HepG2 (cell line): ENCODE results near the gene DLG2. TPM values are rescaled to one million over a fixed set of nuclear protein-coding genes. Genes with fewer than 3 reads are reported as not detected.

Experiments used
- ATAC-seq: fragments of 200-7000 bp; cut with Tn5 transposase; 3 replicates; pipeline ENCODE4 v1.9.1; 2020; ENCODE audit warnings: mild to moderate bottlenecking, moderate library complexity
- BruUV-seq: library from RNA; stranded (reverse); fragments of 400-500 nt; replicated peaks from 2 replicates; lab custom pipeline; 2021; lab: Mats Ljungman, UMichigan
- CTCF ChIA-PET: fragments of 300-600 bp; formaldehyde crosslinking; extraction: SDS; loops from one replicate; lab custom pipeline; 2021; ENCODE audit warnings: low total read pairs, inconsistent platforms, low intra/inter-chr PET ratio; lab: Yijun Ruan, JAX
- POLR2A ChIA-PET: fragments of 350-600 bp; sonication (Branson Sonifier 250); formaldehyde crosslinking; loops from one replicate; lab custom pipeline; 2020; ENCODE audit warnings: antibody characterized with exemption, inconsistent platforms; lab: Yijun Ruan, JAX
- DNase-seq: peaks from one replicate; pipeline ENCODE4 v3.0.0-alpha.2; 2015; ENCODE audit warnings: low spot score
- FAIRE-seq: peaks from 3 replicates; lab custom pipeline; 2011; peaks lifted over from hg19 to GRCh38; lab: Jason Lieb, UNC
- H2AFZ ChIP-seq: one replicate; pipeline ENCODE4 v1.6.1; 2011; ENCODE audit warnings: low read length, inconsistent platforms
- H3K27ac ChIP-seq: fragments of 300-600 bp; 3 replicates; pipeline ENCODE4 v1.8.0; 2011; ENCODE audit warnings: mixed run types, mild to moderate bottlenecking, mixed read lengths, low read length, inconsistent platforms; ENCODE audit not compliant: insufficient read depth; ENCODE audit errors: extremely low read length
- H3K27me3 ChIP-seq, 2 experiments: fragments of 200-600 bp in 1 of 2; 2 replicates in 1 of 2; 3 replicates in 1 of 2; pipeline versions ENCODE4 v1.6.0 to v1.8.0; 2011; ENCODE audit warnings: low read length in 2 of 2, mild to moderate bottlenecking in 2 of 2, moderate library complexity in 2 of 2, inconsistent platforms in 1 of 2; ENCODE audit not compliant: insufficient read depth in 2 of 2, control insufficient read depth in 1 of 2
- H3K36me3 ChIP-seq, 2 experiments: fragments of 200-600 bp in 1 of 2; replicated peaks in 1 of 2; 2 replicates in 1 of 2; 3 replicates in 1 of 2; pipeline versions ENCODE4 v1.5.1 to v1.8.0; 2011; ENCODE audit warnings: low read length in 2 of 2, inconsistent platforms in 1 of 2; ENCODE audit not compliant: insufficient read depth in 2 of 2, control insufficient read depth in 1 of 2
- H3K4me1 ChIP-seq: 2 replicates; pipeline ENCODE4 v1.5.1; 2012; ENCODE audit warnings: low read length, inconsistent platforms; ENCODE audit not compliant: insufficient read depth
- H3K4me2 ChIP-seq: 2 replicates; pipeline ENCODE4 v1.6.0; 2011; ENCODE audit warnings: low read depth, low read length, inconsistent platforms
- H3K4me3 ChIP-seq, 3 experiments: fragments of 200-600 bp in 1 of 3; sonication (generic), shearing (Covaris generic) in 1 of 3; replicated peaks in 1 of 3; 2 replicates each; pipeline ENCODE4 v1.5.1; 2011 to 2016; ENCODE audit warnings: low read length in 3 of 3, inconsistent platforms in 2 of 3, low read depth in 2 of 3, mild to moderate bottlenecking in 2 of 3, control low read depth in 1 of 3, mixed read lengths in 1 of 3; ENCODE audit not compliant: insufficient read depth in 1 of 3
- H3K79me2 ChIP-seq: one replicate; pipeline ENCODE4 v1.6.1; 2011; ENCODE audit warnings: low read length, inconsistent platforms; ENCODE audit not compliant: insufficient read depth
- H3K9ac ChIP-seq: 2 replicates; pipeline ENCODE4 v1.6.0; 2011; ENCODE audit warnings: mild to moderate bottlenecking, low read depth, low read length, inconsistent platforms; ENCODE audit not compliant: insufficient read depth
- H3K9me3 ChIP-seq: 2 replicates; pipeline ENCODE4 v1.5.1; 2012; ENCODE audit warnings: mild to moderate bottlenecking, low read length
- H4K20me1 ChIP-seq: 2 replicates; pipeline ENCODE4 v1.6.0; 2011; ENCODE audit warnings: inconsistent platforms, mild to moderate bottlenecking, low read length, moderate library complexity; ENCODE audit not compliant: insufficient read depth
- RELA ChIP-seq: sonication (generic); formaldehyde crosslinking; IDR thresholded peaks from 2 replicates; pipeline ENCODE4 v1.4.0; 2020; ENCODE audit warnings: missing genetic modification reagents
- RFXANK ChIP-seq: IDR thresholded peaks from 2 replicates; pipeline ENCODE4 v1.6.1; 2016
- SMC3 ChIP-seq: IDR thresholded peaks from 2 replicates; pipeline ENCODE4 v1.6.1; 2011; ENCODE audit warnings: low read length, improper control_type of control experiment
- TOE1 ChIP-seq: sonication (generic); formaldehyde crosslinking; IDR thresholded peaks from 2 replicates; pipeline ENCODE4 v1.4.0; 2020; ENCODE audit warnings: mild to moderate bottlenecking, missing genetic modification reagents
- TRIM24 ChIP-seq: sonication (generic); formaldehyde crosslinking; IDR thresholded peaks from 2 replicates; pipeline ENCODE4 v1.8.0; 2022; ENCODE audit warnings: mild to moderate bottlenecking, missing genetic modification reagents
- ZFAT ChIP-seq: sonication (generic); formaldehyde crosslinking; conservative IDR thresholded peaks from 2 replicates; pipeline ENCODE4 v1.8.1; 2023; ENCODE audit warnings: missing genetic modification reagents, inconsistent platforms
- ZNF547 ChIP-seq: sonication (generic); formaldehyde crosslinking; IDR thresholded peaks from 2 replicates; pipeline ENCODE4 v1.5.1; 2020; ENCODE audit warnings: mild to moderate bottlenecking, missing genetic modification reagents
- ZNF777 ChIP-seq: sonication (generic); formaldehyde crosslinking; IDR thresholded peaks from 2 replicates; pipeline ENCODE4 v1.4.0; 2020; ENCODE audit warnings: missing genetic modification reagents
- WGBS: methylation state at CpG from one replicate; pipeline ENCODE4 v1.1.6; 2017; ENCODE audit warnings: low lambda C conversion rate; 5-methylcytosine and 5-hydroxymethylcytosine counted together
- in situ Hi-C: cut with HindIII; loops from 2 replicates; pipeline ENCODE4 v1.10.0; 2017; ENCODE audit warnings: low pct_unique_long_range_greater_than_20kb; ENCODE audit not compliant: extremely low pct_ligation_motif_present
- intact Hi-C: fragments of 100-400 bp; cut with micrococcal nuclease; formaldehyde crosslinking; loops from one replicate; pipeline ENCODE4 v1.10.0; 2022; ENCODE audit not compliant: unreplicated experiment
- polyA plus RNA-seq, 8 experiments: library from polyadenylated mRNA; depleted of rRNA in 3 of 8; stranded (reverse) in 7 of 8; unstranded in 1 of 8; fragments of >200 nt; fragmentation: Illumina TruSeq in 4 of 8; extraction: Trizol in 4 of 8; gene quantifications; 2 replicates each; pipeline versions ENCODE4 v1.2.1 to v1.2.3, GENCODE V29; 2011 to 2016; ENCODE audit warnings: low read depth in 4 of 8, missing spikeins in 1 of 8, mixed read lengths in 1 of 8; ENCODE audit not compliant: insufficient read depth in 1 of 8
- total RNA-seq, 5 experiments: library from RNA; depleted of rRNA; stranded (reverse); fragments of >200 nt; fragmentation: Illumina TruSeq; extraction: Trizol; gene quantifications; 2 replicates each; pipeline ENCODE4 v1.2.3, GENCODE V29; 2016; ENCODE audit warnings: low read depth in 1 of 5
- TF ChIP-seq, protein P1 (sequence below): sonication (generic); formaldehyde crosslinking; IDR thresholded peaks from 2 replicates; pipeline ENCODE4 v1.5.0; 2020; ENCODE audit warnings: missing genetic modification reagents
- TF ChIP-seq, protein P2 (sequence below): IDR thresholded peaks from 2 replicates; pipeline ENCODE4 v1.6.1; 2018; ENCODE audit warnings: missing genetic modification reagents
- TF ChIP-seq, protein P3 (sequence below): sonication (generic); formaldehyde crosslinking; IDR thresholded peaks from 2 replicates; pipeline ENCODE4 v1.4.0; 2020; ENCODE audit warnings: missing genetic modification reagents
- TF ChIP-seq, protein P4 (sequence below): sonication (generic); formaldehyde crosslinking; IDR thresholded peaks from 2 replicates; pipeline ENCODE4 v1.8.1; 2022; ENCODE audit warnings: low read depth, mild to moderate bottlenecking, missing genetic modification reagents

DLG2 gene
- total and polyA plus RNA-seq, 2 of the 13 experiments (the other 11 are each of a cell fraction or from before 2014, with no cell fraction given) = 0.46 to 1.0 TPM

DNA sequence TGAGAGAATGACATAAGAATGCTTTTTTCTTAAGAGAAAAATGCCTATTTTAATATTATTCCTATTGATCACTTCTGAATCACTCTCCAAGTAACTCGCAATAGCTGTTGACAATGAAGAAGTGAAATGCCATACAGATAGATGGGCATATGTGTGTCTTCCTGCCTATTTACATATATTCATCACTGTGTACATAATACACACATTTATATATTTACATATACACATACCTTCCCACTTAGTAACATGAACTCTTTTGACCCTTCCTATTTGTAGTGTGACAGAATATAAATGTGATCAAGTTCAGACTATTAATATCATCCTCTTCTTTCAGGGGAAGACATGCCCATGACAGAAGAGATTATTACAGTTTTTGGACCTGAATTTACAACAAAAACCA is 756.7 kb downstream of the DLG2 start:
- 7% methylated on average over 1 of the region's 1 CpG for WGBS
- Histone ChIP-seq H3K27me3 (no peaks in the 10 kb centered on the region), H4K20me1 (no peaks in the 10 kb centered on the region), H3K9ac (no peak overlapping the region), H3K4me3 (no peak overlapping the region), H3K4me1 (no peaks in the 10 kb centered on the region), H3K79me2 (no peaks in the 10 kb centered on the region), H3K9me3 (no peaks in the 10 kb centered on the region), H3K36me3 (no peaks in the 10 kb centered on the region), H3K4me2 (no peak overlapping the region), H2AFZ (no peak overlapping the region), H3K27ac (no peak overlapping the region)
- no TSS peak for BruUV-seq
- no peak for DNase-seq
- FAIRE-seq = no peak
- intact Hi-C loops = no loop called here
- ATAC-seq = no peak
- ChIA-PET CTCF (no interaction called here), POLR2A (no interaction called here)
- in situ Hi-C loops = no loop called here
- no peak for TF ChIP-seq TRIM24
- no peak for TF ChIP-seq SMC3
- TF ChIP-seq, protein P1, sequence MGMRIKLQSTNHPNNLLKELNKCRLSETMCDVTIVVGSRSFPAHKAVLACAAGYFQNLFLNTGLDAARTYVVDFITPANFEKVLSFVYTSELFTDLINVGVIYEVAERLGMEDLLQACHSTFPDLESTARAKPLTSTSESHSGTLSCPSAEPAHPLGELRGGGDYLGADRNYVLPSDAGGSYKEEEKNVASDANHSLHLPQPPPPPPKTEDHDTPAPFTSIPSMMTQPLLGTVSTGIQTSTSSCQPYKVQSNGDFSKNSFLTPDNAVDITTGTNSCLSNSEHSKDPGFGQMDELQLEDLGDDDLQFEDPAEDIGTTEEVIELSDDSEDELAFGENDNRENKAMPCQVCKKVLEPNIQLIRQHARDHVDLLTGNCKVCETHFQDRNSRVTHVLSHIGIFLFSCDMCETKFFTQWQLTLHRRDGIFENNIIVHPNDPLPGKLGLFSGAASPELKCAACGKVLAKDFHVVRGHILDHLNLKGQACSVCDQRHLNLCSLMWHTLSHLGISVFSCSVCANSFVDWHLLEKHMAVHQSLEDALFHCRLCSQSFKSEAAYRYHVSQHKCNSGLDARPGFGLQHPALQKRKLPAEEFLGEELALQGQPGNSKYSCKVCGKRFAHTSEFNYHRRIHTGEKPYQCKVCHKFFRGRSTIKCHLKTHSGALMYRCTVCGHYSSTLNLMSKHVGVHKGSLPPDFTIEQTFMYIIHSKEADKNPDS (CRISPR knock-in tag) = no peak

DNA sequence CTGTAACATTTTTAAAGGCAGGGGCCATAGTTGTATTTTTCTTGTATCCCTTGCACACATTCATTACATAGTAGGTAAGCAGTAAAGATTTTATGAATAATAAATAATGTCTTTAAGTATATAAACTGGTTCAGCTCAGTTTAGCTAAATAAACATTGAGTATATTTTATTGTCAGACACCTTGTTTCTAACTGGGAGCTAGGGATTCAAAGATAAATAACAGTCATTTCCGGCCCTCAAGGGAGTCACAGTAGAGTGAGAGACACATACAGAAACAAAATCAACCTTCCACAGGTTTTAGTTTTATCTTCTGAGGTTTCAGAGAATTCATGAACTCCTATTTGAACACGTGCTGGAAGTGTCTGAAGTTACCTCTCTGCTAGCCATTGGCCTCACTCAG is 760.2 kb downstream of the DLG2 start:
- no peaks in the 10 kb centered on the region for H3K36me3 ChIP-seq
- intact Hi-C loops = no loop called here
- no peaks in the 10 kb centered on the region for H3K9me3 ChIP-seq
- H4K20me1 ChIP-seq = no peaks in the 10 kb centered on the region
- in situ Hi-C loops = no loop called here
- TF ChIP-seq RFXANK (CRISPR knock-in tag) = no peak
- no peak for TF ChIP-seq ZNF777 (CRISPR knock-in tag)
- TF ChIP-seq RELA (CRISPR knock-in tag) = no peak
- TF ChIP-seq ZFAT (CRISPR knock-in tag) = no peak
- TF ChIP-seq ZNF547 = no peak
- TF ChIP-seq, protein P2, sequence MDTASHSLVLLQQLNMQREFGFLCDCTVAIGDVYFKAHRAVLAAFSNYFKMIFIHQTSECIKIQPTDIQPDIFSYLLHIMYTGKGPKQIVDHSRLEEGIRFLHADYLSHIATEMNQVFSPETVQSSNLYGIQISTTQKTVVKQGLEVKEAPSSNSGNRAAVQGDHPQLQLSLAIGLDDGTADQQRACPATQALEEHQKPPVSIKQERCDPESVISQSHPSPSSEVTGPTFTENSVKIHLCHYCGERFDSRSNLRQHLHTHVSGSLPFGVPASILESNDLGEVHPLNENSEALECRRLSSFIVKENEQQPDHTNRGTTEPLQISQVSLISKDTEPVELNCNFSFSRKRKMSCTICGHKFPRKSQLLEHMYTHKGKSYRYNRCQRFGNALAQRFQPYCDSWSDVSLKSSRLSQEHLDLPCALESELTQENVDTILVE (CRISPR knock-in tag) = no peak
- TF ChIP-seq, protein P3, sequence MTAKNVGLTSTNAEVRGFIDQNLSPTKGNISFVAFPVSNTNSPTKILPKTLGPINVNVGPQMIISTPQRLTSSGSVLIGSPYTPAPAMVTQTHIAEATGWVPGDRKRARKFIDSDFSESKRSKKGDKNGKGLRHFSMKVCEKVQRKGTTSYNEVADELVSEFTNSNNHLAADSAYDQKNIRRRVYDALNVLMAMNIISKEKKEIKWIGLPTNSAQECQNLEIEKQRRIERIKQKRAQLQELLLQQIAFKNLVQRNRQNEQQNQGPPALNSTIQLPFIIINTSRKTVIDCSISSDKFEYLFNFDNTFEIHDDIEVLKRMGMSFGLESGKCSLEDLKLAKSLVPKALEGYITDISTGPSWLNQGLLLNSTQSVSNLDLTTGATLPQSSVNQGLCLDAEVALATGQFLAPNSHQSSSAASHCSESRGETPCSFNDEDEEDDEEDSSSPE (CRISPR knock-in tag) = no peak
- no peak for TF ChIP-seq TOE1 (CRISPR knock-in tag)
- TF ChIP-seq, protein P4, sequence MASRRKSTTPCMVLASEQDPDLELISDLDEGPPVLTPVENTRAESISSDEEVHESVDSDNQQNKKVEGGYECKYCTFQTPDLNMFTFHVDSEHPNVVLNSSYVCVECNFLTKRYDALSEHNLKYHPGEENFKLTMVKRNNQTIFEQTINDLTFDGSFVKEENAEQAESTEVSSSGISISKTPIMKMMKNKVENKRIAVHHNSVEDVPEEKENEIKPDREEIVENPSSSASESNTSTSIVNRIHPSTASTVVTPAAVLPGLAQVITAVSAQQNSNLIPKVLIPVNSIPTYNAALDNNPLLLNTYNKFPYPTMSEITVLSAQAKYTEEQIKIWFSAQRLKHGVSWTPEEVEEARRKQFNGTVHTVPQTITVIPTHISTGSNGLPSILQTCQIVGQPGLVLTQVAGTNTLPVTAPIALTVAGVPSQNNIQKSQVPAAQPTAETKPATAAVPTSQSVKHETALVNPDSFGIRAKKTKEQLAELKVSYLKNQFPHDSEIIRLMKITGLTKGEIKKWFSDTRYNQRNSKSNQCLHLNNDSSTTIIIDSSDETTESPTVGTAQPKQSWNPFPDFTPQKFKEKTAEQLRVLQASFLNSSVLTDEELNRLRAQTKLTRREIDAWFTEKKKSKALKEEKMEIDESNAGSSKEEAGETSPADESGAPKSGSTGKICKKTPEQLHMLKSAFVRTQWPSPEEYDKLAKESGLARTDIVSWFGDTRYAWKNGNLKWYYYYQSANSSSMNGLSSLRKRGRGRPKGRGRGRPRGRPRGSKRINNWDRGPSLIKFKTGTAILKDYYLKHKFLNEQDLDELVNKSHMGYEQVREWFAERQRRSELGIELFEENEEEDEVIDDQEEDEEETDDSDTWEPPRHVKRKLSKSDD (CRISPR knock-in tag) = no peak
- no peak overlapping the region for H3K27ac ChIP-seq
- no peak for FAIRE-seq
- no peak overlapping the region for H3K9ac ChIP-seq
- no peak overlapping the region for H3K4me2 ChIP-seq
- H2AFZ ChIP-seq = no peak overlapping the region
- 0% methylated on average over 2 of the region's 2 CpGs for WGBS
- no TSS peak for BruUV-seq
- POLR2A ChIA-PET = no interaction called here
- H3K4me1 ChIP-seq = no peaks in the 10 kb centered on the region
- H3K27me3 ChIP-seq = no peaks in the 10 kb centered on the region
- no peak for ATAC-seq
- CTCF ChIA-PET = no interaction called here
- no peak for DNase-seq
- H3K4me3 ChIP-seq = no peak overlapping the region
- no peaks in the 10 kb centered on the region for H3K79me2 ChIP-seq
